ENCODE data around the gene CLTA. TPM values are rescaled to one million over a fixed set of nuclear protein-coding genes. Genes with fewer than 3 reads are reported as not detected.

The CLTA gene
- total RNA-seq, 1 donor from 2014 or later, result 330 TPM

DNA sequence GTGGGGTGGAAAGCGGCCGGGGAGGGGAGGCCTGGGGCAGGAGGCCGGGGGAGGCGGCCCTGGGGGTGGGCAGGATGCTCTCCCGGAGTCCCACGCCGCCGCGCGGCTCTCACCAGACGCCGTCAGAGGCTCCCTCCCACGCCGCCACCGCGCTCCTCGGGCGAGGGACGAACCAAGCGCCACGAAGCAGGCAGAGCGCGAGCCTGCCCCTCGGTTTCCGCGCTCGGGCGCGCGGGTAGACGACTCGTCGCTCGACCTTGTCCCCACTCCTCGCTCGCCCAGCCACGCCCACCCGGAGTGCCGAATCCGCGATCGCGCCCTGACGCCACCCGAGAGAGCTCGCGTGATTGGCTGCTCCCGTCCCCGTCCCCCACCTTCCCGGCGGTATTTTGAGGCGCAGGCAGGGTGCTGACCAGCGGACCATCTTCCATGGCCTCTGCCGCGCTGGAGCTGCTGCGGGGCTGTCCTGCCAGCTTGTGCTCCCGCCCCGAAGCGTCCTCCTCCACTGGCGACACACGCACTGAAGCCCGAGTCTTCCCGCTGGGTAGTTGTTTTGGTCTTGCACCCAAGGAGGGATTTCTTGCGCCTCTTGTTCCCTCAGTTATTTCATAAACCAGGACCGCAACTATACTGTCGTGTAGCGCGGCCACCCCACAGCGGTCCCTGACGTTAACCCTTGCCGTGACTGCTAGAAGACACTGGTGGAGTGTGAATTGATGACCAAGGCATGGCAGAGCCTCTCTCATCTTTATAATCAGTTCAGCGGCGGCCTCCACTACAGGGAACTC lies 67.7 kb downstream of the CLTA start, which contains the start of gene GNE:
Gene GNE (minus strand): TSS at position 241 of the 788 bp plus-strand sequence. CDS start 9,093 bp downstream, outside the sequence.
- Mint-ChIP-seq H3K36me3 (ENCODE audit: low read depth, unreplicated experiment) (peaks cover 3% of the 10 kb centered on the region), H3K27ac (ENCODE audit: unreplicated experiment) (peak within 1 kb of the TSS; percentile 95), H3K9me3 (ENCODE audit: unreplicated experiment) (no peaks in the 10 kb centered on the region), H3K4me1 (ENCODE audit: unreplicated experiment) (peaks cover 8% of the 10 kb centered on the region), H3K4me3 (ENCODE audit: unreplicated experiment) (peak within 1 kb of the TSS; percentile 99), H3K27me3 (ENCODE audit: unreplicated experiment) (peaks cover 9% of the 10 kb centered on the region)
- DNase-seq (ENCODE audit: low spot score), result peak; percentile 97
- no peak for TF ChIP-seq CTCF (IDR thresholded peaks at IDR 0.05; ENCODE audit: unreplicated experiment)

DNA sequence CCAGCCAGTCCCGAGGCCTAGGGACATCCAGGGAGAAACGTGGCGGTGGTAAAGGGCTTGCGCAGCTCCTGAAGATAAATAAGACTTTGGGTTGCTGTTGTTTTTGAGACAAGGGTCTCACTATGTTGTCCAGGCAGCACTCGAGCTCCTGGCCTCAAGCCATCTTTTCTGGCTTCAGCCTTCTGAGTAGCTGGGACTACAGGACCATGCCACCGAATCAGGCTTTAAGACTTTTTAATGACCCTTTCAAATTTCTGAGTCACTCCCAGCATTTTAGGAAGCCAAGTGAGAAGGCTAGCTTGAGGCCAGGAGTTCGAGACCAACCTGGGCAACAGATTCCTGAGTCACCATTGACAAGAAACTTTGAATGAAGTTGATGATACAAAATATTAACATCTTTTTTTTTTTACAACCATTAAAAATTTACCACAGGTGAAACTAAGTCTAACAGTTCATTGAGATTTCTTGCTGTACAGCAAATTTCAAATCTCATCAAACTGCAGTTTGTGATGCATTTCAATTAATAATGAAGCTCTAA lies 68.3 kb downstream of the CLTA start:
- DNase-seq (ENCODE audit: low spot score), result no peak
- TF ChIP-seq CTCF (IDR thresholded peaks at IDR 0.05; ENCODE audit: unreplicated experiment), result no peak
- Mint-ChIP-seq H3K27ac (ENCODE audit: unreplicated experiment) (no peak overlapping the region), H3K36me3 (ENCODE audit: low read depth, unreplicated experiment) (peaks cover 3% of the 10 kb centered on the region), H3K4me3 (ENCODE audit: unreplicated experiment) (peak overlapping the region; percentile 99), H3K4me1 (ENCODE audit: unreplicated experiment) (peaks cover 8% of the 10 kb centered on the region), H3K9me3 (ENCODE audit: unreplicated experiment) (no peaks in the 10 kb centered on the region), H3K27me3 (ENCODE audit: unreplicated experiment) (peaks cover 9% of the 10 kb centered on the region)

Other genes starting within 250 kb of the CLTA start
- gene OR2S2, start 232.8 kb upstream of the CLTA start, total RNA-seq (ENCODE audit: unreplicated experiment), result not detected
- 48.2 TPM for gene RECK, start 154.0 kb upstream of the CLTA start, total RNA-seq (ENCODE audit: unreplicated experiment)
- 6.3 TPM for gene GLIPR2, start 54.2 kb upstream of the CLTA start, total RNA-seq (ENCODE audit: unreplicated experiment)
- not detected for gene CCIN, start 21.5 kb upstream of the CLTA start, total RNA-seq (ENCODE audit: unreplicated experiment)
- gene GNE, start 67.5 kb downstream of the CLTA start, total RNA-seq (ENCODE audit: unreplicated experiment), result 12.0 TPM
- gene RNF38, start 209.3 kb downstream of the CLTA start, total RNA-seq (ENCODE audit: unreplicated experiment), result 71.1 TPM